Neural cell (in vitro differentiated cells): ENCODE measurements around the gene PGBD5. TPM values are rescaled to one million over a fixed set of nuclear protein-coding genes. Genes with fewer than 3 reads are reported as not detected.

Source experiments
- H2AFZ ChIP-seq: fragments of 200-600, 300-800 bp; sonication (generic), shearing (Covaris generic); 2 replicates; pipeline ENCODE4 v1.6.0; 2014; ENCODE audit warnings: low read depth, mild to moderate bottlenecking, antibody characterized with exemption, low read length, moderate library complexity
- H3F3A ChIP-seq: fragments of 200-600 bp; shearing (Covaris generic); 2 replicates; pipeline ENCODE4 v1.6.1; 2016; ENCODE audit warnings: mild to moderate bottlenecking, moderate library complexity, mixed read lengths, antibody characterized with exemption, low read length; ENCODE audit not compliant: insufficient read depth, poor library complexity, severe bottlenecking
- H3K27ac ChIP-seq: fragments of 200-600, 300-800 bp; sonication (generic), shearing (Covaris generic); 2 replicates; pipeline ENCODE4 v1.5.1; 2014; ENCODE audit warnings: mild to moderate bottlenecking, low read length, moderate library complexity
- H3K27me3 ChIP-seq: fragments of 300-800, 200-600 bp; sonication (generic), shearing (Covaris generic); 2 replicates; pipeline ENCODE4 v1.6.0; 2014; ENCODE audit warnings: mild to moderate bottlenecking, low read depth, low read length, moderate library complexity; ENCODE audit not compliant: insufficient read depth
- H3K36me3 ChIP-seq: fragments of 300-800, 200-600 bp; sonication (generic), shearing (Covaris generic); 2 replicates; pipeline ENCODE4 v1.5.1; 2014; ENCODE audit warnings: mild to moderate bottlenecking, antibody characterized with exemption, low read length, moderate library complexity; ENCODE audit not compliant: insufficient read depth
- H3K4me2 ChIP-seq: fragments of 300-800, 200-600 bp; sonication (generic), shearing (Covaris generic); 2 replicates; pipeline ENCODE4 v1.6.0; 2014; ENCODE audit warnings: mild to moderate bottlenecking, low read length
- H3K4me3 ChIP-seq: fragments of 300-800, 200-600 bp; sonication (generic), shearing (Covaris generic); 2 replicates; pipeline ENCODE4 v1.5.1; 2014; ENCODE audit warnings: mild to moderate bottlenecking, low read length, moderate library complexity
- H3K79me2 ChIP-seq: fragments of 200-600 bp; shearing (Covaris generic); replicated peaks from 2 replicates; pipeline ENCODE4 v1.6.0; 2014; ENCODE audit warnings: mild to moderate bottlenecking, low read length, moderate library complexity; ENCODE audit not compliant: insufficient read depth
- H3K9ac ChIP-seq: fragments of 300-800, 200-600 bp; sonication (generic), shearing (Covaris generic); 2 replicates; pipeline ENCODE4 v1.6.1; 2016; ENCODE audit warnings: mild to moderate bottlenecking, low read length, mixed read lengths
- H3K9me2 ChIP-seq: fragments of 200-600 bp; shearing (Covaris generic); 2 replicates; pipeline ENCODE4 v1.6.1; 2016; ENCODE audit warnings: mild to moderate bottlenecking, low read length, mixed read lengths; ENCODE audit not compliant: insufficient read depth
- H3K9me3 ChIP-seq: fragments of 200-600, 300-800 bp; sonication (generic), shearing (Covaris generic); 2 replicates; pipeline ENCODE4 v1.6.1; 2016; ENCODE audit warnings: mild to moderate bottlenecking, mixed run types, low read length, moderate library complexity, mixed read lengths
- H4K20me1 ChIP-seq: fragments of 200-600 bp; shearing (Covaris generic); 2 replicates; pipeline ENCODE4 v1.6.1; 2016; ENCODE audit warnings: mild to moderate bottlenecking, mixed run types; ENCODE audit not compliant: insufficient read depth
- CTCF ChIP-seq: fragments of 450-650 bp; IDR thresholded peaks from 2 replicates; pipeline ENCODE4 v1.5.1; 2014; ENCODE audit warnings: antibody characterized with exemption, mild to moderate bottlenecking, moderate library complexity; ENCODE audit not compliant: poor library complexity, severe bottlenecking
- EP300 ChIP-seq: fragments of 450-650 bp; conservative IDR thresholded peaks from 2 replicates; pipeline ENCODE4 v1.6.1; 2014; ENCODE audit warnings: antibody characterized with exemption, mild to moderate bottlenecking, moderate library complexity; ENCODE audit not compliant: poor library complexity, severe bottlenecking
- EZH2 ChIP-seq: fragments of 200-600, 300-800 bp; shearing (Covaris generic), sonication (generic); IDR thresholded peaks from 2 replicates; pipeline ENCODE4 v1.6.1; 2014; ENCODE audit warnings: antibody characterized with exemption, low read length, borderline replicate concordance, mild to moderate bottlenecking; ENCODE audit not compliant: insufficient read depth, poor library complexity, severe bottlenecking
- MXI1 ChIP-seq: fragments of 450-650 bp; conservative IDR thresholded peaks from 2 replicates; pipeline ENCODE4 v1.6.1; 2014; ENCODE audit warnings: antibody characterized with exemption, mild to moderate bottlenecking; ENCODE audit not compliant: poor library complexity, severe bottlenecking
- POLR2AphosphoS5 ChIP-seq: IDR thresholded peaks from 2 replicates; pipeline ENCODE4 v1.6.1; 2012
- RAD21 ChIP-seq: fragments of 450-650 bp; conservative IDR thresholded peaks from 2 replicates; pipeline ENCODE4 v1.6.1; 2014; ENCODE audit warnings: antibody characterized with exemption, mild to moderate bottlenecking, moderate library complexity
- REST ChIP-seq: IDR thresholded peaks from 2 replicates; pipeline ENCODE4 v1.6.1; 2012; ENCODE audit warnings: borderline replicate concordance
- SMC3 ChIP-seq: fragments of 450-650 bp; conservative IDR thresholded peaks from 2 replicates; pipeline ENCODE4 v1.6.1; 2014; ENCODE audit warnings: antibody characterized with exemption, mild to moderate bottlenecking, moderate library complexity; ENCODE audit not compliant: poor library complexity
- TAF1 ChIP-seq: IDR thresholded peaks from 2 replicates; pipeline ENCODE4 v1.6.1; 2012; ENCODE audit warnings: low read depth
- polyA plus RNA-seq: library from polyadenylated mRNA; depleted of rRNA; stranded (reverse); fragments of >200 nt; gene quantifications from 2 replicates; pipeline ENCODE4 v1.2.3, GENCODE V29; 2014

PGBD5 gene
- polyA plus RNA-seq, 1 donor from 2014 or later: 16.3 TPM

- no peaks in the 10 kb centered on the region for H4K20me1 ChIP-seq
- no peaks in the 10 kb centered on the region for H3K36me3 ChIP-seq
- H3K9ac ChIP-seq: no peak overlapping the region
- no peak overlapping the region for H2AFZ ChIP-seq
- H3K79me2 ChIP-seq: no peaks in the 10 kb centered on the region
- no peaks in the 10 kb centered on the region for H3F3A ChIP-seq
- no peaks in the 10 kb centered on the region for H3K9me2 ChIP-seq
- H3K27ac ChIP-seq: no peak overlapping the region
- no peaks in the 10 kb centered on the region for H3K9me3 ChIP-seq
- TF ChIP-seq TAF1 (no peak), EZH2 (no peak), SMC3 (no peak), RAD21 (no peak), CTCF (no peak), REST (no peak)
- H3K4me3 ChIP-seq: no peak overlapping the region
- no peak overlapping the region for H3K4me2 ChIP-seq
- H3K27me3 ChIP-seq: no peaks in the 10 kb centered on the region
Measured at GRCh38 chr1:230359992-230360668, 66.0 kb downstream of the PGBD5 start.

- Histone ChIP-seq H3K36me3 (no peaks in the 10 kb centered on the region), H3K9me2 (no peaks in the 10 kb centered on the region), H3K79me2 (no peaks in the 10 kb centered on the region), H3K27ac (no peak overlapping the region), H3K4me2 (no peak overlapping the region), H3K9ac (no peak overlapping the region), H4K20me1 (no peaks in the 10 kb centered on the region), H3K9me3 (no peaks in the 10 kb centered on the region), H3K4me3 (no peak overlapping the region), H3K27me3 (no peaks in the 10 kb centered on the region), H2AFZ (no peak overlapping the region), H3F3A (no peaks in the 10 kb centered on the region)
- TF ChIP-seq TAF1 (no peak), RAD21 (no peak), EP300 (no peak), SMC3 (no peak), POLR2AphosphoS5 (no peak), REST (no peak), MXI1 (no peak), CTCF (no peak), EZH2 (no peak)
Measured at GRCh38 chr1:230356869-230357794, 69.0 kb downstream of the PGBD5 start.
